ENCODE data around the gene UQCC5.
A peak's percentile ranks its signal among the peaks of the same experiment; 100 is the strongest.

UQCC5 gene

DNA sequence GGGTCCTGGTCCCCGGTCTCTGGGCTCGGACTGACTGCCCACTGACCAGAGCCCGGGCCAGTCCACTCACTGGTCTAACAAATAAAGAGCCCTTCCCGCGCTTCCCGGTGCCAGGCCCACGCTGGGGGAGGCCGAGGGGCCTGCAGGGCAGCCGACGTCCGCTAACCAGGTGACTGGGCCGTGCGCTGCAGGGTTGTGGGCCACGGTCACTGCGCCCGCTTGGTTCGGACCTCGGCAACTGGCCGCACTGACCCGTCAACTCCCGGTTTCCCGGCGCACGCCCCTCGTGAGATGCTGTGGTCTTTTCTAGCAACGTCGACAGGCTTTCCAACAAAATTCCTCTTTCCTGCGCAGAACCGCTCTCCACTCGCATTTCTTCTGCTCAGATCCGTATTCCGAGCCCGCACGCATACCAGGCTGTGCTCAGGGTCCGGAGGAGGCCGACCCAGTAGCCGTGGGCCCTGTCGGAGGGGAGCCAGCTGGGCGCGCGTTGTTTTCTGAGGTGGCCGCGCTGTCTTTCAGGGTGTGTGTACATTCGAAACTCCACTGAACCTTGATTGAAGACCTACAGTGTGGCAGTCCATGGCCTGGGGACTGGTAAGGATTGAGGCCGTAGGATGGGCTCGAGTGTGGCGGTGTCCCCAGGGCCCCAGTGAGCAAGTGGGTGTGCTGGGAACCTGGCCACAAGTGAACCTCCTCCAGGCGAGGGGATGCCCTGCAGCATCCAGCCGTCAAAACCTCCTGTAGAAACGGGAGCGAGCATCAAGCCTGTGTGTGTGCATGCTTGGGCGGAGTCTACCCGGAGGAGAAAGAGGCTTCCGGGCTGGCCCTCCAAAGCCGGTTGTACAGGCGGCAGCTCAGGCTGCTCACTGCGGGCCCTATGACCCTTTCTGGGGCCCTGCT, 1.9 kb upstream of the UQCC5 start:
- Histone ChIP-seq H3K36me3 (ENCODE audit: control insufficient read depth, insufficient read depth, low read length) (no peaks in the 10 kb centered on the region; the same call in 1 of the 2 replicates), H3K4me3 (replicated peaks; ENCODE audit: low read depth, low read length) (peak overlapping the region; percentile 56), H3K27me3 (replicated peaks; ENCODE audit: control insufficient read depth, insufficient read depth, low read length) (no peaks in the 10 kb centered on the region)
- DNase-seq (ENCODE audit: extremely low read depth, insufficient read length): peak; percentile 25
- TF ChIP-seq, protein P1, sequence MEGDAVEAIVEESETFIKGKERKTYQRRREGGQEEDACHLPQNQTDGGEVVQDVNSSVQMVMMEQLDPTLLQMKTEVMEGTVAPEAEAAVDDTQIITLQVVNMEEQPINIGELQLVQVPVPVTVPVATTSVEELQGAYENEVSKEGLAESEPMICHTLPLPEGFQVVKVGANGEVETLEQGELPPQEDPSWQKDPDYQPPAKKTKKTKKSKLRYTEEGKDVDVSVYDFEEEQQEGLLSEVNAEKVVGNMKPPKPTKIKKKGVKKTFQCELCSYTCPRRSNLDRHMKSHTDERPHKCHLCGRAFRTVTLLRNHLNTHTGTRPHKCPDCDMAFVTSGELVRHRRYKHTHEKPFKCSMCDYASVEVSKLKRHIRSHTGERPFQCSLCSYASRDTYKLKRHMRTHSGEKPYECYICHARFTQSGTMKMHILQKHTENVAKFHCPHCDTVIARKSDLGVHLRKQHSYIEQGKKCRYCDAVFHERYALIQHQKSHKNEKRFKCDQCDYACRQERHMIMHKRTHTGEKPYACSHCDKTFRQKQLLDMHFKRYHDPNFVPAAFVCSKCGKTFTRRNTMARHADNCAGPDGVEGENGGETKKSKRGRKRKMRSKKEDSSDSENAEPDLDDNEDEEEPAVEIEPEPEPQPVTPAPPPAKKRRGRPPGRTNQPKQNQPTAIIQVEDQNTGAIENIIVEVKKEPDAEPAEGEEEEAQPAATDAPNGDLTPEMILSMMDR (IDR thresholded peaks at IDR 0.05; ENCODE audit: insufficient read depth, low read length, poor library complexity, severe bottlenecking): no peak

GRCh38 chr3:52535411-52536111, 844 bp upstream of the UQCC5 start:
- no peak for DNase-seq (ENCODE audit: extremely low read depth, insufficient read length)
- TF ChIP-seq, protein P1 (IDR thresholded peaks at IDR 0.05; ENCODE audit: insufficient read depth, low read length, poor library complexity, severe bottlenecking): no peak
- no peaks in the 10 kb centered on the region; the same call in 1 of the 2 replicates for H3K36me3 ChIP-seq (ENCODE audit: control insufficient read depth, insufficient read depth, low read length)
- no peak overlapping the region for H3K4me3 ChIP-seq (replicated peaks; ENCODE audit: low read depth, low read length)
- no peaks in the 10 kb centered on the region for H3K27me3 ChIP-seq (replicated peaks; ENCODE audit: control insufficient read depth, insufficient read depth, low read length)

DNA sequence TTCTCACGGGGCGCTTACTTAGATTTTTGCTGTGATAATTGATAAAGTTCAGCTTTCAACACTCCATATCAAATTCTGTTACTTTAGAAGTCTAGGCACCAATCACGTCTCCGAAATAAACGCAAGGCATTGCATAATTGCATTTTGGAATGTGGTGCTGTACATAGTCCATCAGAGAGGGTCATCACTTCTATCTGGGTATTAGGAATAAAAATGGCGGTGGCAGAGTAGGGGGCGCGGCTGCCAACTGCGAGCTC, 365 bp upstream of the UQCC5 start:
- DNase-seq (ENCODE audit: extremely low read depth, insufficient read length): no peak
- Histone ChIP-seq H3K27me3 (replicated peaks; ENCODE audit: control insufficient read depth, insufficient read depth, low read length) (no peaks in the 10 kb centered on the region), H3K4me3 (replicated peaks; ENCODE audit: low read depth, low read length) (peak overlapping the region; percentile 52), H3K36me3 (ENCODE audit: control insufficient read depth, insufficient read depth, low read length) (peaks cover 3% of the 10 kb centered on the region)
- TF ChIP-seq, protein P1 (IDR thresholded peaks at IDR 0.05; ENCODE audit: insufficient read depth, low read length, poor library complexity, severe bottlenecking): no peak

DNA sequence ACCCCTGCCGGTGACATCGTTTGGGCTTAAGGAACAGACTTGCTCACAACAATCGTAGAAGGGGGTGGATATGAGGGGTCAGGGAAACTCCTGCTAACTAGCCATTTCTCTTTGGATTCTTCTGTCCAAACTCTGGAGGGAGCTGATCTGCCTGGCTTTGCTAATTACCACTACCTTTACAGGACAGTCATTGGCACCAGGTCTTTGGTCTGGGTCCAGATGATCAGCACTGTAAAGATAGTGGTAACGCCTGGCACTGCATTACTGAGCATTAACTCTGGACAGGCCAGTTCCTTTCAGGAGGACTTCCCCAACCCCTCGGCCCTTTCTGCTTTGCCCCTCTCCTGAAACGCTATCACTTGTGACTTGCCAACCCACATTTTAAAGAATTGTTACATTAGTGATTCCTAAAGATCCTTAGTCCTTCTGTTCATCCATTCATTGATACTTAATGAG, 788 bp downstream of the UQCC5 start:
- no peak for DNase-seq (ENCODE audit: extremely low read depth, insufficient read length)
- peak overlapping the region; percentile 99 for H3K4me3 ChIP-seq (replicated peaks; ENCODE audit: low read depth, low read length)
- TF ChIP-seq, protein P1 (IDR thresholded peaks at IDR 0.05; ENCODE audit: insufficient read depth, low read length, poor library complexity, severe bottlenecking): no peak
- peaks cover 5% of the 10 kb centered on the region for H3K36me3 ChIP-seq (ENCODE audit: control insufficient read depth, insufficient read depth, low read length)
- H3K27me3 ChIP-seq (replicated peaks; ENCODE audit: control insufficient read depth, insufficient read depth, low read length): no peaks in the 10 kb centered on the region

DNA sequence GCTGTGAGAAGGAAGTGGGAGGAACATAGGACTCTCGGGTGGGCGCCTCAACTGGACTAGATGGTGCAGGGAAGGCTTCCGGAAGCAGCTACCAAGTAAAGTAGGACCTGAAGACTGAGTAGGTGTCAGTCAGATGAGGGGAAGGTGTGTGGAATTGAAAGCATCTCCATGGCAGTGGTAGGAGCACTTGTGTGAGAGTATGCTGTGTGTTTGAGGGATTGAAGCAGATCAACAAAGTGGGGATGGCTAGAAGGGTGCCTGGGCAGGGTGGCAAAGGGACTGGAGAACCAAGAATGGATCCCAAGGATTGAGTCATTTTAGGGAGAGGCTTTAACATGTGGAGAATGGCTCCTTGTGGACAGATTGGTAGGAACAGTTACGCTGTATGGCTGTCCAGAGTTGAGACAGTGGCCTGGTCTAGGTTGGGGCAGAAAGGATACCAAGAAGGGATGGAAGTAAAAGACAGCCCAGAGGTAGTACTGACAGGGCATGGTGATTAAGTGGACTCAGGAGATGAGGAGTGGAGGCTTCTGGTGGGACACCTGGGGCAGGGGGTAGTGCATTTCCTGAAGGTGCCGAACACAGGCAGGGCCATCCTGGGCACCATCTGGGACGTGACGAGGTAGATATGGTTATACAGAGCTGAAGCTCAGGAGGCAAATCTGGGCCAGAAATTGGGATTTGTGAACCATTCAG, 1.5 kb downstream of the UQCC5 start:
- no peak for DNase-seq (ENCODE audit: extremely low read depth, insufficient read length)
- Histone ChIP-seq H3K27me3 (replicated peaks; ENCODE audit: control insufficient read depth, insufficient read depth, low read length) (no peaks in the 10 kb centered on the region), H3K36me3 (ENCODE audit: control insufficient read depth, insufficient read depth, low read length) (peaks cover 5% of the 10 kb centered on the region), H3K4me3 (replicated peaks; ENCODE audit: low read depth, low read length) (peak overlapping the region; percentile 99)
- TF ChIP-seq, protein P1 (IDR thresholded peaks at IDR 0.05; ENCODE audit: insufficient read depth, low read length, poor library complexity, severe bottlenecking): no peak
